Left ventricle myocardium superior (tissue), 1 donor: ENCODE data around the gene DOCK3. TPM values are rescaled to one million over a fixed set of nuclear protein-coding genes. Genes with fewer than 3 reads are reported as not detected.
"Not testable (repeated sequence)": the region's sequence is repeated elsewhere in the genome, so short reads cannot be mapped to it uniquely, and the experiment has no call there.

Experiments
- ATAC-seq: fragments of 200-7000 bp; cut with Tn5 transposase; one replicate; pipeline ENCODE4 v1.9.1; 2020; ENCODE audit warnings: mild to moderate bottlenecking, moderate library complexity
- DNase-seq: peaks from one replicate; pipeline ENCODE4 v3.0.0-alpha.2; 2020
- intact Hi-C: fragments of 100-400 bp; cut with micrococcal nuclease; formaldehyde crosslinking; loops from one replicate; pipeline ENCODE4 v1.11.0; 2022
- total RNA-seq: library from RNA; stranded (reverse); fragmentation: NEBNext Ultra II Directional; extraction: Animal tissue kit (Norgen Biotek cat#: 25700); gene quantifications from one replicate; pipeline ENCODE4 v1.2.1, GENCODE V29; 2021
- donor health status: DM: no; HTN: yes; CAD: no; lungs with severe emphysema.

The DOCK3 gene
- total RNA-seq, 1 donor from 2014 or later = 3.8 TPM

DNA sequence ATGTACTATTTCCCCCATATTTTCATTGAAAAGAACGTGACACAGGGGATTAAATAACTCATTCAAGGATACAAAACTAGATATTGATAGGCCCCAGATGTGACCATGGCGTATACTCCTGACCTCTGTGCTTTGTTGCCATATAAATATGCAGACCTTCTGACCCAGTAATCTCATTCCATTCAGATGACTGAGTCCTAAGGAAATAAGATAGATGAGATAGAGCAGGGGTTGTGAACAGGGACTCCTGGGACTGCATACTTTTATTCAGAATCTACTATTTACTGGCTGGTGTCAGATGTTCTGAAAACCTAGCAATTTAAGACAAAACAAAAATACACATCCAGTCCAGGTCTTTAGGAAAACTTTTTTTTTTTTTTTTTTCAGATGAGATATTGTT, 571.1 kb downstream of the DOCK3 start:
- ATAC-seq = no peak
- intact Hi-C loops = no loop called here

DNA sequence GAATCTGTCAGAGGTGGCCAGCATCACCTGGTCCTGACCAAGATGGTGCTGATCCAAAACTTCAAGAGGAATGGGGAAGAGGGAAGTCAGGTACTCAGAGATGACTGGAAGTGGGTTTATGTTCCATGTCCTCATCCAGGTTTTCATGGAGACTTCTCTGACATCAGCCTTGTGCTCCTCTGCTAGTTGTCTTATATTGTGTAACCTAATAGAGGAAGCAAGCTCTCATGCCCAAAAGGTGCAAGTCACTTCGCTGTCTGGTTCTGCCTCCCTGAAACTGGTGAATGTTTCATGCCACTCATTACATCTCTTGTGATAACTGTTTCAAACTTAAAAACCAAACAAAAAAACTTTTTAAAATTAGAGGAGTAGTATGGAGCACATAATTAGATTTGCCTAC, 583.1 kb downstream of the DOCK3 start:
- DNase-seq (no peak), ATAC-seq (no peak)
- intact Hi-C loops = no loop called here

More for the DNA sequence above, 571.1 kb downstream of the DOCK3 start:
- no peak for DNase-seq

DNA sequence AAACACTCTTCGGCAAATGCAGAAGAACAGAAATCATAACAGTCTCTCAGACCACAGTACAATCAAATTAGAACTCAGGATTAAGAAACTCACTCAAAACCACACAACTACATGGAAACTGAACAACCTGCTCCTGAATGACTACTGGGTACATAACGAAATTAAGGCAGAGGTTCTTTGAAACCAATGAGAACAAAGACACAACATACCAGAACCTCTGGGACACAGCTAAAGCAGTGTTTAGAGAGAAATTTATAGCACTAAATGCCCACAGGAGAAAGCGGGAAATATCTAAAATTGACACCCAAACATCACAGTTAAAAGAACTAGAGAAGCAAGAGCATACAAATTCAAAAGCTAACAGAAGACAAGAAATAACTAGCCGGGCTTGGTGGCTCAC, 589.4 kb downstream of the DOCK3 start:
- intact Hi-C loops, ATAC-seq, DNase-seq: not testable (repeated sequence)

DNA sequence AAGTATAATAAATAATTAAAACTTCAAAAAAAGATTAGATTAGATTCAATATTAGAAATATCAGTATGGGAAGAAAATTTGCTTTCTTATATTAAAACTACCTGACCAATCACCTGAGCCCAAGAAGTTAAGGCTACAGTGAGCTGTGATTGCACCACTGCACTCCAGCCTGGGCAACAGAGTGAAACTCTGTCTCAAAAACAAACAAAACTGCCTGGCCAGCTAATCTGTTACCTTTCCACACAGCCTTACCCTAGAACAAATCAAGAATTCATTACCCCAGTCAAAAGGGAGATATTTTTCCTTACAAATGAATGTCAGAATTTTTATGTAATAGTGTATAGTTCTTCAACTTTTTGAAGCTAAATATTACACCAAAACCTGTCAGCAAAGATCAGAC, 593.4 kb downstream of the DOCK3 start:
- DNase-seq (no peak), ATAC-seq (no peak)
- intact Hi-C loops = no loop called here

GRCh38 chr3:51269466-51269865, 594.7 kb downstream of the DOCK3 start:
- ATAC-seq = no peak
- intact Hi-C loops = no loop called here
- DNase-seq = no peak

DNA sequence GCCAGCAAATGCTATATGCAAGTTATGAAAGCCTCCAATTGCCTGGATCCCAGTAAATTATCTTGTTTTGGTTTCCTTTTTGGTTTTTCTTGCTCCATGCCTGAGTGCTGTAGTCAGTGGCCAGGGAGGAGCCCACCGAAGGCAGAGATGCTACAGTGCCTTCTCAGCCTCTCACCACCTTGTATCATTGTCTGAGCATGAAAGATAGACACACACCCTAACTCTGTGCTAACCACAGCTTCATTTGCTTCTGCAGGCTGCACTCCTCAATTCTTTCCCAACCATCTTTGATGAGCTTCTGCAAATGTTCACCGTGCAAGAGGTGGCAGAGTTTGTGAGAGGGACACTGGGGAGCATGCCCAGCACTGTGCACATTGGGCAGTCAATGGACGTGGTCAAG, 595.8 kb downstream of the DOCK3 start:
- no peak for ATAC-seq
- no peak for DNase-seq
- intact Hi-C loops = no loop called here

DNA sequence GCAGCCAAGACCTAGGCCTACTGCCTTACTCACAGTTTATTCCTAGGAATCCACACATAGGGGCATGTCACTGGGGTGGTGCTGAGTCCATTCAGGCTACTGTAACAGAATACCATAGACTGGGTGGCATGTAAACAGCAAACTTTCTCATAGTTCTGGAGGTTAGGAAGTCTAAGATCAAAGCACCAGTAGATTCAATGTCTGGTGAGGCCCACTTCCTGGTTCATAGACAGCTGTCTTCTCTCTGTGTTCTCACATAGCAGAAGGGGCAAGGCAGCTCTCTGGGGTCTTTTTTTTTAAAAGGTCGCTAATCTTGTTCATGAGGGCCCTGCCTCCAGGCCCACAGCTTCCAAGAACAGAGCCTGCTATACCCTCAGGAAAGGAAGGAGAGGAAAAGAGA, 596.4 kb downstream of the DOCK3 start:
- DNase-seq (no peak), ATAC-seq (no peak)
- intact Hi-C loops = no loop called here

DNA sequence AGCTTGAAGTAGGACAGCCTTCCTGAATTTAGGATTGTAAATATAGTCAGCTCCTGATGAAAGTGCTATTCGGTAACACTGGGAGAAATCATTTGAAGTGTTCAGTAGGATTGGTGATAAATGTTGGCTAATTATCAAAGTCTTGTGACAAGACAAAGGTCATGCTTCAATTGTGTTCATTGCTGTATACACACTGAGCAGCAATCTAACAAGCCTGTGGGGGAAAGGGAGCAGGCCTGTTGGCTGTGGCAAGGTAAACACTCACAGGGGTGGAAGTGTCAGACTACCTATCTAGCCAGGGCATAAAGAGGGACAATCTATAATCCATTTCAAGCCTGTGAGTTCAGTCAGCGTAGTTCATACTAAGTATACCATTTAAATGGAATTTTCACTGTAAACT, 599.3 kb downstream of the DOCK3 start:
- intact Hi-C loops = no loop called here
- ATAC-seq = no peak
- no peak for DNase-seq

GRCh38 chr3:51275111-51275805, 600.5 kb downstream of the DOCK3 start:
- ATAC-seq = no peak
- intact Hi-C loops = no loop called here
- DNase-seq = no peak

DNA sequence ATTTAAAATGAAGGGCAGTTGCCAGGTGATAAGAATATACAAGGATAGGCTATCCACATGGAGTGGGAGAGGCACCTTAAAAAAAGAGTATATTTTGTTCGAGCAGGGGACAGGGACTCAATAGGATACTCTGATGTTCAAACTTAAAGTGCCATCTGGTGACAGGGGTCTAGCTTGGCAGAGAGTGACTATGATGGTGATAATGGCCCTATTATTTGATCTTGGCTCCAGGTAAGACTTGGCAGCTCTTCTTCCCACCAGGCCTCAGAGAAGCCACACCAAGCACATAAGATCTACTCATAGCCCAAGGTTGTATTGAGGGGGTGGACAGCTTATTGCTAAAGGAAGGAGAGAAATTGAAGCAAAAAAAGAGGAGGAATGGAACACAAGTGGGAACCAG, 601.3 kb downstream of the DOCK3 start:
- DNase-seq (no peak), ATAC-seq (no peak)
- intact Hi-C loops = no loop called here

GRCh38 chr3:51279448-51279847, 604.7 kb downstream of the DOCK3 start:
- no peak for ATAC-seq
- intact Hi-C loops = no loop called here
- DNase-seq = no peak

GRCh38 chr3:51280176-51280575, 605.4 kb downstream of the DOCK3 start:
- no peak for ATAC-seq
- no peak for DNase-seq
- intact Hi-C loops = no loop called here

- no peak for DNase-seq
- intact Hi-C loops = no loop called here
- no peak for ATAC-seq
These were observed 608.2 kb downstream of the DOCK3 start for GRCh38 chr3:51282931-51283330.

DNA sequence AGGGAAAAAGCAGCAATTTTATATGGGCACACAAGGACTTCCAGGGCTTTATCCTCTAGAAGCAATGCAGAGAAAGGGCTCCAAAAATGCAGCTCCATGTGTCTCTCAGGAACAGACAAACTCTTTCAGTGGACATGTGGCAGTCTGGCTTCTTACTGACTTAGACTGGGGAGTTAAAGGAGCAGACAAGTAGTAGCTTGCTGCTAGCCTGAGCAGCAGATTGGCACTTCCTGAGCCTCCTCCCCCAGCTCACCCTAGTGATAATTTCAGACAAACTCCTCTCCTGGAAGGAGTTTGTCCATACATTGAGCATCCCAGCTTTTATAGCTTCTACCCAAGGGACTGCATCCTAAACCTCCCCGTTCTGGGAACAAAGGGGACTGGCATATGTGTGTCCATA, 608.7 kb downstream of the DOCK3 start:
- DNase-seq = no peak
- intact Hi-C loops = no loop called here
- ATAC-seq = no peak

GRCh38 chr3:51295625-51296024, 620.9 kb downstream of the DOCK3 start:
- ATAC-seq (no peak), DNase-seq (no peak)
- intact Hi-C loops = no loop called here

- ATAC-seq = no peak
- no peak for DNase-seq
- intact Hi-C loops = no loop called here
These were observed 622.6 kb downstream of the DOCK3 start for GRCh38 chr3:51297333-51297732.

DNA sequence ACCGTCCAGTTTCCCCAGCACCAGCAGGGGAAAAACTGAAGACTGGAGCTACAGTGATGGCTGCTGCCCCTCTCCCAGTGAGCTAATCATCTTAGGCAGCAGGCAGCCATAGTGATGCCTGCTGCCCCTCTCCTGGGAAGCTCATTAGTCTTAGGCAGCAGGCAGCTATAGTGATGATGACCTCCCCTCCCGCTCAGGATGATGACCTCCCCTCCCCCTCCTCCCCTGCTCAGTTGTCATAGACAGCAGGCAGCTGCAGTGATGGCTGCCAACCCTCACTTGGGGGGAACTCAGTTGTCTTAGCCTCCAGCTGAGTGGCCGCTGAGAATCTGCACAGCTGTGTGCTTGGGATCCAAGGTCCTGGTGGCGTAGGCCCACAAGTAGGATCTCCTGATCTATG, 629.5 kb downstream of the DOCK3 start:
- no peak for ATAC-seq
- DNase-seq = no peak
- intact Hi-C loops = no loop called here

GRCh38 chr3:51306093-51306492, 631.4 kb downstream of the DOCK3 start:
- no peak for DNase-seq
- intact Hi-C loops = no loop called here
- no peak for ATAC-seq

GRCh38 chr3:51307458-51307857, 632.7 kb downstream of the DOCK3 start:
- intact Hi-C loops = no loop called here
- DNase-seq (no peak), ATAC-seq (no peak)

DNA sequence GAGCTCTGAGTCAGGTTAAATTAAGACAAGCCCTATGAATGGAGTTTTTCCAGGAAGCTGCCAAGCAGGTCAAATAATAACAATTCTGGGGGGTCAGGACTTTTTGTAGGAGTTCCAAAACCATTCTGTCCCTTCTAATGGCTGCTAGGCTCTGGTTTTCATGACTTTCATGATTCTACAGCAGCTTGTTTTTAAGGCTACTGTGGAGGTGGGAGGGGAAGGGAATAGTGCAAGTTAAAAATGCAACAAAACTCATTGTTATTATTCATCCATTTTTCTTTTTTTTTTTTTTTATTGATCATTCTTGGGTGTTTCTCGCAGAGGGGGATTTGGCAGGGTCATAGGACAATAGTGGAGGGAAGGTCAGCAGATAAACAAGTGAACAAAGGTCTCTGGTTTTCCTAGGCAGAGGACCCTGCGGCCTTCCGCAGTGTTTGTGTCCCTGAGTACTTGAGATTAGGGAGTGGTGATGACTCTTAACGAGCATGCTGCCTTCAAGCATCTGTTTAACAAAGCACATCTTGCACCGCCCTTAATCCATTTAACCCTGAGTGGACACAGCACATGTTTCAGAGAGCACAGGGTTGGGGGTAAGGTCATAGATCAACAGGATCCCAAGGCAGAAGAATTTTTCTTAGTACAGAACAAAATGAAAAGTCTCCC, 633.3 kb downstream of the DOCK3 start:
- ATAC-seq, intact Hi-C loops, DNase-seq: not testable (repeated sequence)

GRCh38 chr3:51311055-51311454, 636.3 kb downstream of the DOCK3 start:
- intact Hi-C loops = no loop called here
- DNase-seq = no peak
- ATAC-seq = no peak
